T-helper 1 cell (primary cell): Measurements from ENCODE around the gene AKAP9.
A peak's percentile ranks its signal among the peaks of the same experiment; 100 is the strongest.
"Not testable (repeated sequence)": the region's sequence is repeated elsewhere in the genome, so short reads cannot be mapped to it uniquely, and the experiment has no call there.

ENCODE experiments used
- DNase-seq, 5 donors: peaks; one replicate each; pipeline ENCODE4 v3.0.0-alpha.2; 2012 to 2020
- total RNA-seq, 4 donors: gene quantifications; one replicate each; lab custom pipeline; 2026; lab: John Stamatoyannopoulos, UW

The AKAP9 gene
- 308 to 389 (median 336) reads per million in 4 donors for total RNA-seq

DNA sequence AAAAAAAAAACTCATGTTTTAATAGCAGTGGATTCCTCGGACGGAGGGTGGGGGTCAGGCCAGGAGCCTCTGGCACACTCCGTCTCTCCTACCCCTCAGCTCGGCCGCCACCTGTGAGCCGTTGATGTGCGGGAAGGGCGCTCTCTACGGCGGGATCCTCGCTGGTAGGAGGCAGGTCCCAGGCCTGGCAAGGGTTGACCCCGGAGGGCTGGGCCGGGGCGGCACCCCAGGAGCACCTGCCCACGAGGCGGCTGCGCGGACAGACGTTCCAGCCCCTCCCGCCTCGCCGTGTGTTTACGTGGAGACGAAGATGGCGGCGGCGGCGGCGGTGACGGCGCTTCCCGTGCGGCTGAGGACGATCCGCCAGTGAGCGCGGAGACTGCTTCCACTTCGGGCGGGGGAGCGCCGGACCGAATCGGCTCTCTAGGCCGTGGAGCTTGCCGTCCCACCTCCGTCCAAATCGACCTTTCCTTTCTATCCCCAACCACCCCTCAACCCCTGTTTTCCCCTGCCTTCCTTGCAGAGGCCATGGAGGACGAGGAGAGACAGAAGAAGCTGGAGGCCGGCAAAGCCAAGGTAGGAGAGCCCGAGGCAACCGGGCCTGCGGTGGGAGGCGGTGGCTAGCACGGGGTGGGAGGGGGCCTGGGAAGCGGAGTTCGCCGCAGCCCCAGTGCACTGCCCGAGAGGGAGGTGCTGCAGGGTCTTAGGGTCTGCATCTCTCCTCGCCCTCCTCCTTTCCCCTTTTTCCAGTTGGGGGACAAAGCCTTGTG, at the start of gene AKAP9:
Gene AKAP9, plus strand, starts transcription at position 291 of the 770 bp plus-strand sequence. Its CDS starts 238 bp downstream, at position 529.
- peak; percentile 76 to 91 (median 83) for DNase-seq

DNA sequence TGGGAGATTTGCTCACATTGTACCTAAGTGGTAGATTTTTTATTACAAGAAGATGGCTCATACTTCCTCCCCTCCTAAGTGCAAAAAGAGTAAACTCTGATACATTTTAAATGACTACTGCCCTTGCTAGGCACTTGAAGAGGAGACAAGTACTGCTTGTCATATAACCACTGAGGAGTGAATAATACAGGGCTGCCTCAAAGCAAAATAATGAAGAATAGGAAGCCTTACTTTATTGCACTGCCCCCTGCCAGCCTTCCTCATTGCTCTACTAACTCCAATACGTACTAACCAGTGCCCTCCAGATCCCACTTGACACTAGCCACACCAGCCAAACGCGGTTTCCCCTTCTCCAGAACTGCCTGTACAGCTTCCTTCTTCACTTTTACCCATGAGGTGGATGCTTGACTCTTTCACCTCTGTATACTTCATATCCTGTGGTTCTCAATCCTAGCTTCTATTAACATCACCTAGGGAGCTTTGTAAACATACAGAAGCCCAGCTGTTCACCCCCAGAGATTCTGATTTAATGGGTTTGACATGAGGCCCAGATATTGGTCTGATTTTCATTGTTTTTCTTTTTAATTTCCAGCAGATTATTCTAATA, 48.5 kb upstream of the AKAP9 start:
- DNase-seq, result no peak

GRCh38 chr7:91892821-91893340, 47.8 kb upstream of the AKAP9 start:
- no peak for DNase-seq

- not testable (repeated sequence) for DNase-seq
These were observed 47.0 kb upstream of the AKAP9 start for GRCh38 chr7:91893699-91894098.

DNA sequence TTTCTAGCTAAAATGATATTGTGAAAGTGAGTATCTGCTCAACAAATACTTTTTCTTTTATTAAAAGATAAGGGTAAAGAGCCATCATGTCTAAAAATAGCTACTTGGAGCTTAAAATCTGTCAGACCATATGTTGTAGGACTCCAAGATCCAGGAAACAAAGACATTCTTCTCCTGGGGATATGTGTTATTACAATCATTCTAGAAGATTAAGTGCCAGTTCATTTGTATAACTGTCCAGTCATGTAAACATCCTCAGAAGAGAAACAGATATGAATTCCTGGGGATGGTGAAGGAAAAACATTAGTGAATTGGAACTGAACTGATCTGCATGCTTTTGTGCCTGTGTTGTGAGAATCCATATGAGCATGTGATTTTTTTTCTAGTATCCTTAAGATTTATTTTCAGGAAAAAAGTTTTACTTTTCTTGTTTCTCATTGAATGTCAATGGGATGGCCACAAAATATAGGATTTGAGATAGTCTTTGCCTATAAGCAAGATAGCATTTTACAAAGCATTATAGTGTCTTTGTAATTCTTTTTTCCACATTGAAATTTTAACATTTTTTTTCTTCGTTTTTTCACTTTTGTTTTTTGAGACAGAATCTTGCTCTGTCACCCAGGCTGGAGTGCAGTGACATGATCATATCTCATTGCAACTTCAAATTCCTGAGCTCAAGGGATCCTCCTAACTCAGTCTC, 45.7 kb upstream of the AKAP9 start:
- DNase-seq, result no peak

- DNase-seq, result no peak
These were observed 42.2 kb upstream of the AKAP9 start for GRCh38 chr7:91898240-91898992.

DNA sequence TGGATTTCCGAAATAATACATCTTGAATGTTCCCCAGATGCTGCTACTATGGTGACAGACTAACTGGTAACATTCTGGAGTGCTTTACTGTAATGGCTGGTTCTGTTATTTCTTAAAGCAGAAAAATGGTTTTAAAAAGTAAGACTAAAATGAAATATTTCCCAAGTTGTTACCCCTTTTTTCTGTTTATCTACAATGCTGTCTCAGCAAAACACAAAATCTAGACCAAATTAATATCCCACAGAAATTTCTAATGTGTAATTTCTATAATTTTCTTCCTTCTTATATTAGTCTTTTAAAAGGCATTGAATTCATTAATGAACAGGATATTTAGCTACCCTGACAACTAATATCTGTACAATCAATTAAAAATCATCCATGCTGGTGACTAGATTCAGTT, 41.1 kb upstream of the AKAP9 start:
- no peak for DNase-seq

GRCh38 chr7:91910171-91910570, 30.5 kb upstream of the AKAP9 start:
- no peak for DNase-seq

DNA sequence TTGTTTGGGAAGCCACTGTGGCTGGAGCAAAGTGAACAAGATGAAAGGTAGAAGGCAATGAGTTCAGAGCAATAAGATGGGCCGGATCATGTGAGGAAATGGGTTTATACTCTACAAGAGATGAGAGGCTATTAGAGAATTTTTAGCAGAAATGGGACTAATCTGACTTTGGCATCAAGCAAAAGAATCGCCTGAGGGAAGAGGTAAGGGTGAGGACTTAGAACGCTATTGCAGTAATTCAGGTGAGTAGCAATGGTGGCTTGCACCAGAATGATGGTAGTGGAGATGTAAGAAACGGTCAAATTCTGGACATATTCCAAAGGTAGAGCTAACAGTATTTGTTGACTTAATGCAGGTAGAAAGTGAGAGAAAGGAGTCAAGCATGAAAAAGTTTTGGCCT, 29.5 kb upstream of the AKAP9 start:
- DNase-seq, result no peak

GRCh38 chr7:91912494-91912893, 28.2 kb upstream of the AKAP9 start:
- no peak for DNase-seq

- no peak for DNase-seq
These were observed 27.1 kb upstream of the AKAP9 start for GRCh38 chr7:91913612-91914011.

- DNase-seq, result no peak
These were observed 25.1 kb upstream of the AKAP9 start for GRCh38 chr7:91915401-91916050.

GRCh38 chr7:91916051-91916440, 24.6 kb upstream of the AKAP9 start:
- DNase-seq, result no peak

- no peak for DNase-seq
These were observed 22.3 kb upstream of the AKAP9 start for GRCh38 chr7:91918356-91918755.

DNA sequence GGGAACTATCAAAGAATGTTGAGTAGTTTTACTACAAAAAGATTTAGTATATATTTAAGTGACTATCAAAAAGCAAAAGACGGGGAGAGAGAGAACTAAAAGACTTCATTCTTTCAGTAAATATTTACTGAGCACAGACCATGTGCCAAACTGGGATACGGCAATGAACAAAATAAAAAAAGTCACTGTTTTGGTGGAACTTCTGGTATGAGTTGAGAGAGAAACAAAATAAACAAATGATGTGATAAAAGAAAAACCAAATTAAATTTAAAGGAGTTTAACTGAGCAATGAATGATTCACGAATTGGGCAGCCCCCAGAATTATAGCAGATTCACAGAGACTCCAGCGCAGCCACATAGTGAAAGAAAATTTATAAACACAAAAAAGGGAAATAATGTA, 17.8 kb upstream of the AKAP9 start:
- DNase-seq, result no peak

- no peak for DNase-seq
These were observed 12.8 kb upstream of the AKAP9 start for GRCh38 chr7:91927912-91928311.

GRCh38 chr7:91929463-91929862, 11.2 kb upstream of the AKAP9 start:
- DNase-seq, result peak in 1 of 5 donors; percentile 17

DNA sequence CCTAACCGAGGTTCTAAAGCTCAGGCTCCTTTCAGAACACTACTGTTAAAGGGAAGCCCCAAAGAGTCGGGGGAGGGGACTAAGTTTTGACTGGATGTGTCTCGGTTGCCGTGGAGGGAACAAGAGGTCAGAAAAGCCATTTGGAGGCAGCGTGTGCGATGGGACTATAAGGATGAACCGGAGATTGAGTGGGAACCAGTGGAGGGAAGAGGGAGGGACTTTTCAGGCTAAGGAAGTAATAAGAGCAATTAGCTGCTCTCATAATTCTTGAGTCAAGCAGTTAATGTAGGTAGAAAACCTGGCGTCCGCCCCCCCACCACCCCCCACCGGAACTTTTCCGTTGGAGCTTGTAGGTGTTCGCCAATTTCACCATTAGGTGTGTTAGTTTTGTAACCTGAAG, 491 bp upstream of the AKAP9 start:
- peak in 1 of 5 donors; percentile 33 for DNase-seq

DNA sequence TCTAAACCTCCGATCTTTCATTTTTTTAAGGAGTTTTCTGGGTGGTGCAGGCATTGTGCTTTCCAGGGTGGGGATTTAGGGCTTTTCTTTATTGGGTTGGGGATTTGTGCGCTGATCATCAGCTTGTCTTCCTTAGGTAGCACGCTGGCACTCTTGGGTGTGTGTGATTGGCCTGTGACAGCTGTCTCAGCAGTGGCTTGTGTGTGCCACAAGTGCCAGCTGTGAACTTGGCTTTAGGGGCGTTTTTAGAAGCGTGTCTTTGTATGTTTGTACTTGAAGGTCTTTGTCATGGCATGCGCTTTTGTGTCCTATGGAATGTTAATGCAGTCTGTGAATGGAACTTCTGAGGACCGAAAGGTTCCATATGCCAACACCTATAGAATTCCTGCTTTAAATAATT, 788 bp downstream of the AKAP9 start:
- peak in 3 of 5 donors; percentile 5 to 56 (median 20) for DNase-seq

- no peak for DNase-seq
These were observed 1.6 kb downstream of the AKAP9 start for GRCh38 chr7:91942312-91942711.

GRCh38 chr7:91944970-91945369, 4.3 kb downstream of the AKAP9 start:
- not testable (repeated sequence) for DNase-seq

DNA sequence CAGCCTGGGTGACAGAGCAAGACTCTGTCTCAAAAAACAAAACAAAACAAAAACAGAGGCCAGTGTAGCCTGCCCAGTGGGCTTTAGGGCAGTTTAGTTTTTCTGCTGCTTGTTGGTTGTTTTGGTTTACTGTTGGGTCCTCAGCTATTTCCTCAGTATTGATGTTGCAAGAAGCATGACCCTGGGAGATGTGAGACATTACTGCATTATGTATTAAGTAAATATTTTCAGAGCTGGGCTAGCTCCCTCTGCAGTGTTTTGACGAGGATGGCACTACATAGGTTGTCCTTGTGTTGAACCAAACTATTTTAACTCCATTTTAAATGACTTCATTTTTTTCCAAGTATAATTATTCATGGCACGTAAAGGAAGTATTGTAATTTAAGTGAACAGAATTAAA, 4.8 kb downstream of the AKAP9 start:
- DNase-seq, result no peak
